HepG2 (cell line): ENCODE data around the gene B4GALT2. TPM values are rescaled to one million over a fixed set of nuclear protein-coding genes. Genes with fewer than 3 reads are reported as not detected.
A peak's percentile ranks its signal among the peaks of the same experiment; 100 is the strongest.

Experiments used
- BRCA1 ChIP-seq: sonication (generic); formaldehyde crosslinking; IDR thresholded peaks from 2 replicates; pipeline ENCODE4 v1.4.0; 2020; ENCODE audit warnings: missing genetic modification reagents
- DNMT3B ChIP-seq: conservative IDR thresholded peaks from 2 replicates; pipeline ENCODE4 v1.6.1; 2016; ENCODE audit warnings: missing biosample characterization, control low read depth
- ELF1 ChIP-seq: sonication (generic); formaldehyde crosslinking; IDR thresholded peaks from 2 replicates; pipeline ENCODE4 v1.4.0; 2020; ENCODE audit warnings: missing genetic modification reagents
- FOXK2 ChIP-seq: fragments of 450-650 bp; IDR thresholded peaks from 2 replicates; pipeline ENCODE4 v1.6.1; 2016
- HNRNPH1 ChIP-seq: fragments of 200-400 bp; formaldehyde crosslinking; optimal IDR thresholded peaks from 2 replicates; pipeline ENCODE3; 2017; ENCODE audit warnings: mild to moderate bottlenecking, low read depth, low read length
- JARID2 ChIP-seq: sonication (generic); formaldehyde crosslinking; IDR thresholded peaks from 2 replicates; pipeline ENCODE4 v1.8.1; 2023; ENCODE audit warnings: missing genetic modification reagents, inconsistent platforms; ENCODE audit not compliant: insufficient replicate concordance
- KDM3A ChIP-seq: IDR thresholded peaks from 2 replicates; pipeline ENCODE4 v1.6.1; 2018; ENCODE audit warnings: low read depth, missing compliant biosample characterization
- KLF11 ChIP-seq: IDR thresholded peaks from 2 replicates; pipeline ENCODE4 v1.6.1; 2016; ENCODE audit warnings: missing compliant biosample characterization
- NFE2L2 ChIP-seq: fragments of 150-350 bp; IDR thresholded peaks from 2 replicates; pipeline ENCODE4 v1.6.1; 2014; ENCODE audit warnings: low read length
- STAG1 ChIP-seq: sonication (generic); formaldehyde crosslinking; IDR thresholded peaks from 2 replicates; pipeline ENCODE4 v1.4.0; 2020; ENCODE audit warnings: missing genetic modification reagents
- ZNF546 ChIP-seq: sonication (generic); formaldehyde crosslinking; conservative IDR thresholded peaks from 2 replicates; pipeline ENCODE4 v1.8.1; 2023; ENCODE audit warnings: mild to moderate bottlenecking, missing genetic modification reagents
- ZNF747 ChIP-seq: sonication (generic); formaldehyde crosslinking; IDR thresholded peaks from 2 replicates; pipeline ENCODE4 v1.8.1; 2023; ENCODE audit warnings: missing genetic modification reagents, mild to moderate bottlenecking, borderline replicate concordance
- polyA plus RNA-seq, 8 experiments: library from polyadenylated mRNA; depleted of rRNA in 3 of 8; stranded (reverse) in 7 of 8; unstranded in 1 of 8; fragments of >200 nt; fragmentation: Illumina TruSeq in 4 of 8; extraction: Trizol in 4 of 8; gene quantifications; 2 replicates each; pipeline versions ENCODE4 v1.2.1 to v1.2.3, GENCODE V29; 2011 to 2016; ENCODE audit warnings: low read depth in 4 of 8, missing spikeins in 1 of 8, mixed read lengths in 1 of 8; ENCODE audit not compliant: insufficient read depth in 1 of 8
- total RNA-seq, 5 experiments: library from RNA; depleted of rRNA; stranded (reverse); fragments of >200 nt; fragmentation: Illumina TruSeq; extraction: Trizol; gene quantifications; 2 replicates each; pipeline ENCODE4 v1.2.3, GENCODE V29; 2016; ENCODE audit warnings: low read depth in 1 of 5
- TF ChIP-seq, protein P1 (sequence below): sonication (generic); formaldehyde crosslinking; IDR thresholded peaks from 2 replicates; pipeline ENCODE4 v1.9.0; 2022; ENCODE audit warnings: missing genetic modification reagents, mild to moderate bottlenecking, borderline replicate concordance
- TF ChIP-seq, protein P2 (sequence below): sonication (generic); formaldehyde crosslinking; IDR thresholded peaks from 2 replicates; pipeline ENCODE4 v1.4.0; 2020; ENCODE audit warnings: missing genetic modification reagents
- TF ChIP-seq, protein P3 (sequence below): sonication (generic); formaldehyde crosslinking; conservative IDR thresholded peaks from 2 replicates; pipeline ENCODE4 v1.8.0; 2022; ENCODE audit warnings: mild to moderate bottlenecking, moderate library complexity, missing genetic modification reagents
- TF ChIP-seq, protein P4 (sequence below): IDR thresholded peaks from 2 replicates; pipeline ENCODE4 v1.4.0; 2020; ENCODE audit warnings: mild to moderate bottlenecking, missing genetic modification reagents
- TF ChIP-seq, protein P5 (sequence below): sonication (generic); formaldehyde crosslinking; IDR thresholded peaks from 2 replicates; pipeline ENCODE4 v1.4.0; 2020; ENCODE audit warnings: mild to moderate bottlenecking, missing genetic modification reagents

B4GALT2 gene
- total and polyA plus RNA-seq, 2 of the 13 experiments (the other 11 are each of a cell fraction or from before 2014, with no cell fraction given) = 41.9 to 78.0 TPM

DNA sequence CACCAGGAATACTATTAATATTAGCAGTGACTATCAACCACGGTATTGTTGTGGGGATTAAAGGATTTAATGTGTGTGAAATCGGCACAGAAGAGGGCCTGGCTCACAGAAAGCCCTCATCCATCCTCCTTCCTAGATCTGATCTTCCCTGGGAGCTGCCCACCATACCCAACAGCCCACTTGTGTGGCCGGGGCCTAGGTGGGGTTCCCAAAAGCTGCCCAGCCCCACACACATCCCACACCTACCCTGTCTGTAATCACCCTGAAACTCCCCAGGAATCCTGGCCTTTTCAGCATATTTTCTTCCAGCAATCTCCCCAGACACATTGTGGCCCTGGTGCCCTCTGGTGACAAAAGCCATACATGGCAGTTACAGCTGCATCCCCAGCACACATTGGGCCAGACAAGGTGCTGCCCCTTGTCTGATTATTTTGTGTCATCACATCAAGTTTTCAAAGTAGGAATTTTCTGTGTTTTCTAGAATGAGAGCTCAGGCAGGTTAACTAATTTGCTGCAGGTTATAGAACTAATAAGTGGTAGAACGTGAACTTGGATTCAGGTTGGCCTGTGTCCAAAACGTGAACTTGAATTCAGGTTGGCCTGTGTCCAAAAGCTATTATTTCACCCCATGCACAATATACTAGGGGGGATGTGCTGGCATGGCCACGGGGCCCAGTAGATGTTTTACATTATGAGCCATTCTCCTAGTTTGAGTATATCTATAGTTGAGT is 57.6 kb downstream of the B4GALT2 start (continued):
- TF ChIP-seq, protein P1, sequence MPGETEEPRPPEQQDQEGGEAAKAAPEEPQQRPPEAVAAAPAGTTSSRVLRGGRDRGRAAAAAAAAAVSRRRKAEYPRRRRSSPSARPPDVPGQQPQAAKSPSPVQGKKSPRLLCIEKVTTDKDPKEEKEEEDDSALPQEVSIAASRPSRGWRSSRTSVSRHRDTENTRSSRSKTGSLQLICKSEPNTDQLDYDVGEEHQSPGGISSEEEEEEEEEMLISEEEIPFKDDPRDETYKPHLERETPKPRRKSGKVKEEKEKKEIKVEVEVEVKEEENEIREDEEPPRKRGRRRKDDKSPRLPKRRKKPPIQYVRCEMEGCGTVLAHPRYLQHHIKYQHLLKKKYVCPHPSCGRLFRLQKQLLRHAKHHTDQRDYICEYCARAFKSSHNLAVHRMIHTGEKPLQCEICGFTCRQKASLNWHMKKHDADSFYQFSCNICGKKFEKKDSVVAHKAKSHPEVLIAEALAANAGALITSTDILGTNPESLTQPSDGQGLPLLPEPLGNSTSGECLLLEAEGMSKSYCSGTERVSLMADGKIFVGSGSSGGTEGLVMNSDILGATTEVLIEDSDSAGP = peak; percentile 49; the same call in 1 of the 2 replicates
- no peak for TF ChIP-seq KLF11 (CRISPR knock-in tag)
- no peak for TF ChIP-seq ZNF546
- TF ChIP-seq, protein P2, sequence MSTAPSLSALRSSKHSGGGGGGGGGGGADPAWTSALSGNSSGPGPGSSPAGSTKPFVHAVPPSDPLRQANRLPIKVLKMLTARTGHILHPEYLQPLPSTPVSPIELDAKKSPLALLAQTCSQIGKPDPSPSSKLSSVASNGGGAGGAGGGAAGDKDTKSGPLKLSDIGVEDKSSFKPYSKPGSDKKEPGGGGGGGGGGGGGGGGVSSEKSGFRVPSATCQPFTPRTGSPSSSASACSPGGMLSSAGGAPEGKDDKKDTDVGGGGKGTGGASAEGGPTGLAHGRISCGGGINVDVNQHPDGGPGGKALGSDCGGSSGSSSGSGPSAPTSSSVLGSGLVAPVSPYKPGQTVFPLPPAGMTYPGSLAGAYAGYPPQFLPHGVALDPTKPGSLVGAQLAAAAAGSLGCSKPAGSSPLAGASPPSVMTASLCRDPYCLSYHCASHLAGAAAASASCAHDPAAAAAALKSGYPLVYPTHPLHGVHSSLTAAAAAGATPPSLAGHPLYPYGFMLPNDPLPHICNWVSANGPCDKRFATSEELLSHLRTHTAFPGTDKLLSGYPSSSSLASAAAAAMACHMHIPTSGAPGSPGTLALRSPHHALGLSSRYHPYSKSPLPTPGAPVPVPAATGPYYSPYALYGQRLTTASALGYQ (CRISPR knock-in tag) = no peak
- TF ChIP-seq, protein P3, sequence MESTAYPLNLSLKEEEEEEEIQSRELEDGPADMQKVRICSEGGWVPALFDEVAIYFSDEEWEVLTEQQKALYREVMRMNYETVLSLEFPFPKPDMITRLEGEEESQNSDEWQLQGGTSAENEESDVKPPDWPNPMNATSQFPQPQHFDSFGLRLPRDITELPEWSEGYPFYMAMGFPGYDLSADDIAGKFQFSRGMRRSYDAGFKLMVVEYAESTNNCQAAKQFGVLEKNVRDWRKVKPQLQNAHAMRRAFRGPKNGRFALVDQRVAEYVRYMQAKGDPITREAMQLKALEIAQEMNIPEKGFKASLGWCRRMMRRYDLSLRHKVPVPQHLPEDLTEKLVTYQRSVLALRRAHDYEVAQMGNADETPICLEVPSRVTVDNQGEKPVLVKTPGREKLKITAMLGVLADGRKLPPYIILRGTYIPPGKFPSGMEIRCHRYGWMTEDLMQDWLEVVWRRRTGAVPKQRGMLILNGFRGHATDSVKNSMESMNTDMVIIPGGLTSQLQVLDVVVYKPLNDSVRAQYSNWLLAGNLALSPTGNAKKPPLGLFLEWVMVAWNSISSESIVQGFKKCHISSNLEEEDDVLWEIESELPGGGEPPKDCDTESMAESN = peak; percentile 48
- no peak for TF ChIP-seq JARID2 (CRISPR knock-in tag)
- no peak for TF ChIP-seq BRCA1 (CRISPR knock-in tag)
- TF ChIP-seq, protein P4, sequence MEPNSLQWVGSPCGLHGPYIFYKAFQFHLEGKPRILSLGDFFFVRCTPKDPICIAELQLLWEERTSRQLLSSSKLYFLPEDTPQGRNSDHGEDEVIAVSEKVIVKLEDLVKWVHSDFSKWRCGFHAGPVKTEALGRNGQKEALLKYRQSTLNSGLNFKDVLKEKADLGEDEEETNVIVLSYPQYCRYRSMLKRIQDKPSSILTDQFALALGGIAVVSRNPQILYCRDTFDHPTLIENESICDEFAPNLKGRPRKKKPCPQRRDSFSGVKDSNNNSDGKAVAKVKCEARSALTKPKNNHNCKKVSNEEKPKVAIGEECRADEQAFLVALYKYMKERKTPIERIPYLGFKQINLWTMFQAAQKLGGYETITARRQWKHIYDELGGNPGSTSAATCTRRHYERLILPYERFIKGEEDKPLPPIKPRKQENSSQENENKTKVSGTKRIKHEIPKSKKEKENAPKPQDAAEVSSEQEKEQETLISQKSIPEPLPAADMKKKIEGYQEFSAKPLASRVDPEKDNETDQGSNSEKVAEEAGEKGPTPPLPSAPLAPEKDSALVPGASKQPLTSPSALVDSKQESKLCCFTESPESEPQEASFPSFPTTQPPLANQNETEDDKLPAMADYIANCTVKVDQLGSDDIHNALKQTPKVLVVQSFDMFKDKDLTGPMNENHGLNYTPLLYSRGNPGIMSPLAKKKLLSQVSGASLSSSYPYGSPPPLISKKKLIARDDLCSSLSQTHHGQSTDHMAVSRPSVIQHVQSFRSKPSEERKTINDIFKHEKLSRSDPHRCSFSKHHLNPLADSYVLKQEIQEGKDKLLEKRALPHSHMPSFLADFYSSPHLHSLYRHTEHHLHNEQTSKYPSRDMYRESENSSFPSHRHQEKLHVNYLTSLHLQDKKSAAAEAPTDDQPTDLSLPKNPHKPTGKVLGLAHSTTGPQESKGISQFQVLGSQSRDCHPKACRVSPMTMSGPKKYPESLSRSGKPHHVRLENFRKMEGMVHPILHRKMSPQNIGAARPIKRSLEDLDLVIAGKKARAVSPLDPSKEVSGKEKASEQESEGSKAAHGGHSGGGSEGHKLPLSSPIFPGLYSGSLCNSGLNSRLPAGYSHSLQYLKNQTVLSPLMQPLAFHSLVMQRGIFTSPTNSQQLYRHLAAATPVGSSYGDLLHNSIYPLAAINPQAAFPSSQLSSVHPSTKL (CRISPR knock-in tag) = 0 out of 2 replicates have a peak, but pooled peaks have one; percentile 7
- TF ChIP-seq, protein P5, sequence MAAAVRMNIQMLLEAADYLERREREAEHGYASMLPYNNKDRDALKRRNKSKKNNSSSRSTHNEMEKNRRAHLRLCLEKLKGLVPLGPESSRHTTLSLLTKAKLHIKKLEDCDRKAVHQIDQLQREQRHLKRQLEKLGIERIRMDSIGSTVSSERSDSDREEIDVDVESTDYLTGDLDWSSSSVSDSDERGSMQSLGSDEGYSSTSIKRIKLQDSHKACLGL (CRISPR knock-in tag) = no peak
- TF ChIP-seq KDM3A (CRISPR knock-in tag) = peak; percentile 36; the same call in 1 of the 2 replicates
- TF ChIP-seq NFE2L2 = no peak
- TF ChIP-seq DNMT3B (CRISPR knock-in tag) = no peak
- TF ChIP-seq ELF1 = 0 out of 2 replicates have a peak, but pooled peaks have one; percentile 22
- peak; percentile 90 for TF ChIP-seq STAG1 (CRISPR knock-in tag)
- TF ChIP-seq FOXK2 = no peak
- no peak for TF ChIP-seq HNRNPH1
- no peak for TF ChIP-seq ZNF747 (CRISPR knock-in tag)
- TF ChIP-seq, all 625 proteins: peak for 23
